ENCODE results near the gene ZWILCH.

Gene ZWILCH

DNA sequence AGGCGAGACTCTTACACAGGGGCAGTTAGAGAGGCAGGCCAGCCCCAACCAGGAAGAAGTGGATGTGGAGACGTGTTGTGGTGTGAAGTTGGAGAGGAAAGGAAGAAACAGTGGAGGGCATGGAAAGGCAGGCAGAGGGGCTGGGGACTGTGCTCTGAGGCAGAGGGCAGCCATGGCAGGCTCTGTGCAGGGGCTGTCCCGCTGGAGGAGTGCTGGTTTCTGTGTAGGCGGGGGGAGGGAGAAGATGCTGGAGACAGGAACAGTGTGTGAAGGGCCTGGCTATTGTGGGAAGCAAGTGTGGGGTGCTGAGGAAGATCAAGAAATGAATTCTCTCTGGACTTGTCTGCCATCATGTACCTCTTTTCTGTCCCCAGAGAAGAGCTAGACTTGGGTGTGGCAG is 28.6 kb upstream of the ZWILCH start:
- no peak for TF ChIP-seq SIN3A (IDR thresholded peaks at IDR 0.05; ENCODE audit: borderline replicate concordance, insufficient read depth, low read length)
- TF ChIP-seq TAF1 (IDR thresholded peaks at IDR 0.05; ENCODE audit: borderline replicate concordance, insufficient read depth, low read length), result no peak
- TF ChIP-seq FOXP2 (optimal IDR thresholded peaks at IDR 0.05; ENCODE audit: borderline replicate concordance, extremely low read depth, extremely low read length, insufficient read depth), result no peak
- no peak for TF ChIP-seq POLR2AphosphoS5 (IDR thresholded peaks at IDR 0.05; ENCODE audit: low read depth, low read length)
- TF ChIP-seq, protein P1, sequence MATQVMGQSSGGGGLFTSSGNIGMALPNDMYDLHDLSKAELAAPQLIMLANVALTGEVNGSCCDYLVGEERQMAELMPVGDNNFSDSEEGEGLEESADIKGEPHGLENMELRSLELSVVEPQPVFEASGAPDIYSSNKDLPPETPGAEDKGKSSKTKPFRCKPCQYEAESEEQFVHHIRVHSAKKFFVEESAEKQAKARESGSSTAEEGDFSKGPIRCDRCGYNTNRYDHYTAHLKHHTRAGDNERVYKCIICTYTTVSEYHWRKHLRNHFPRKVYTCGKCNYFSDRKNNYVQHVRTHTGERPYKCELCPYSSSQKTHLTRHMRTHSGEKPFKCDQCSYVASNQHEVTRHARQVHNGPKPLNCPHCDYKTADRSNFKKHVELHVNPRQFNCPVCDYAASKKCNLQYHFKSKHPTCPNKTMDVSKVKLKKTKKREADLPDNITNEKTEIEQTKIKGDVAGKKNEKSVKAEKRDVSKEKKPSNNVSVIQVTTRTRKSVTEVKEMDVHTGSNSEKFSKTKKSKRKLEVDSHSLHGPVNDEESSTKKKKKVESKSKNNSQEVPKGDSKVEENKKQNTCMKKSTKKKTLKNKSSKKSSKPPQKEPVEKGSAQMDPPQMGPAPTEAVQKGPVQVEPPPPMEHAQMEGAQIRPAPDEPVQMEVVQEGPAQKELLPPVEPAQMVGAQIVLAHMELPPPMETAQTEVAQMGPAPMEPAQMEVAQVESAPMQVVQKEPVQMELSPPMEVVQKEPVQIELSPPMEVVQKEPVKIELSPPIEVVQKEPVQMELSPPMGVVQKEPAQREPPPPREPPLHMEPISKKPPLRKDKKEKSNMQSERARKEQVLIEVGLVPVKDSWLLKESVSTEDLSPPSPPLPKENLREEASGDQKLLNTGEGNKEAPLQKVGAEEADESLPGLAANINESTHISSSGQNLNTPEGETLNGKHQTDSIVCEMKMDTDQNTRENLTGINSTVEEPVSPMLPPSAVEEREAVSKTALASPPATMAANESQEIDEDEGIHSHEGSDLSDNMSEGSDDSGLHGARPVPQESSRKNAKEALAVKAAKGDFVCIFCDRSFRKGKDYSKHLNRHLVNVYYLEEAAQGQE (IDR thresholded peaks at IDR 0.05; ENCODE audit: insufficient read depth in 1 of 2, low read depth in 2 of 2, low read length in 2 of 2), result no peak

DNA sequence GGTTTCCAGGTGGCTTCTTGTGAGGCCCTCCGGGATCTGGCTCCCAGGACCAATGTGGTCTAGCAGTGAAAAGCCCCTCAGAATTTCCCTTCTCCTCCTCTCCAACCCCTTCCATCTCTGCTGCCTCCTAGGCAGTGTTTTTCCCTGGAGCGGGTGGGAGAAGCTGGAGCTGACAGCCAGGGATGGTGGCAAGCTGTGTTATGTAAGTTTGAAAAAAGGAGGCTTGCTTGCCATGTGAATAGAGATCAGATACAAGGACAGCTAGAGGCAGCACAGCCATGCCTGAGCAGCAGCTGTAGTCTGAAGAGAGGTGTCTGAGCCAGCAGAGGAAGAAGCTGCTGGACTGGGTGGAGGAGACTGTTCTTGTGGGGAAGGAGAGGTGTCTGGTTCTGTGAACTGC is 28.1 kb upstream of the ZWILCH start:
- TF ChIP-seq SIN3A (IDR thresholded peaks at IDR 0.05; ENCODE audit: borderline replicate concordance, insufficient read depth, low read length) (no peak), POLR2AphosphoS5 (IDR thresholded peaks at IDR 0.05; ENCODE audit: low read depth, low read length) (no peak), FOXP2 (optimal IDR thresholded peaks at IDR 0.05; ENCODE audit: borderline replicate concordance, extremely low read depth, extremely low read length, insufficient read depth) (no peak), TAF1 (IDR thresholded peaks at IDR 0.05; ENCODE audit: borderline replicate concordance, insufficient read depth, low read length) (no peak)
- TF ChIP-seq, protein P1 (IDR thresholded peaks at IDR 0.05; ENCODE audit: insufficient read depth in 1 of 2, low read depth in 2 of 2, low read length in 2 of 2), result no peak

DNA sequence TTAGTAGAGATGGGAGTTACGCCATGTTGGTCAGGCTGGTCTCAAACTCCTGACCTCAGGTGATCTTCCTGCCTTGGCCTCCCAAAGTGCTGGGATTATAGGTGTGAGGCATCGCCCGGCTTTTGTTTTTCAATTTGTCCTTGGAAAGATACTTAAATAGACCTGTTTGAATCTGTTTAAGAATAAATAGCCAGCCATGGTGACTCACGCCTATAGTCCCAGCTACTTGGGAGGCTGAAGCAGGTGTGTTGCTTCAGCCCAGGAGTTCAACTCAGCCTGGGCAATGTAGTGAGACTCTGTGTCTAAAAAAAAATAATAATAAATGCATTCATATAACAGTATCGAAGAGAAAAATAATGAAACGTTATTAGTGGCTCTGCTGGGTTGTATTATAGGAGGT is 24.9 kb upstream of the ZWILCH start:
- TF ChIP-seq POLR2AphosphoS5 (IDR thresholded peaks at IDR 0.05; ENCODE audit: low read depth, low read length) (no peak), SIN3A (IDR thresholded peaks at IDR 0.05; ENCODE audit: borderline replicate concordance, insufficient read depth, low read length) (no peak), TAF1 (IDR thresholded peaks at IDR 0.05; ENCODE audit: borderline replicate concordance, insufficient read depth, low read length) (no peak), FOXP2 (optimal IDR thresholded peaks at IDR 0.05; ENCODE audit: borderline replicate concordance, extremely low read depth, extremely low read length, insufficient read depth) (no peak)
- TF ChIP-seq, protein P1 (IDR thresholded peaks at IDR 0.05; ENCODE audit: insufficient read depth in 1 of 2, low read depth in 2 of 2, low read length in 2 of 2), result no peak

DNA sequence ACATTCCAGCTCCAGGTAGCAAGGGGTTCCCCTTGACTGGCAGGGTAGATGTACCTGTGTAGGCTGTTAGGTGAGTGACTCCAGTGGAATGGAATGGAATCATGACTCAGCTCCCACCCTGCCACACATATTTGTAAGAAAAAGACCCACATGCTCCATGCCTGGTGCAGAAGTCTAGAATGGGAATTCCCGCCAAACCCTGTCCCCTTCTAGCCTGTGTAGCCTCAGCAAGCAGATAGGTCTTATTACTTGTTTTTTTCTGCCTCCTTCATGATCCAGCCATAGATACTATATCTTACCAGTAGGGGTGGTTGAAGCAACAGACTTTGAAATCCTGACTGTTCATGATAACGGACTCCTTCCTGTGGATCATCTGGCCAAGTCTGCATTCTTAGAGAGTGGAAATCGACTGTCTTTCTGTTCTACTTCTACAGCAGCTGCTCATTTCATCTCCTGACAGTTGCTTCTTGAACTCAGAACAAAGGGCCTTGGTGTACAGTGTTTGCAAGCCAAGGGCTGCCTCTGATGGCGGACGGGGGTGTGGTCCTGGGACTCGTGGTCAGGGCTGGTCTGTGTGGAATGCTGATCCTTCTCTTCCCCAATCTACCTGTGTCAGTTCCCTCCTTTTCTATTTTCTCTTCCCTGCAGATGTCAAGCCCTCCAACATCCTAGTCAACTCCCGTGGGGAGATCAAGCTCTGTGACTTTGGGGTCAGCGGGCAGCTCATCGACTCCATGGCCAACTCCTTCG is 23.8 kb upstream of the ZWILCH start:
- TF ChIP-seq TAF1 (IDR thresholded peaks at IDR 0.05; ENCODE audit: borderline replicate concordance, insufficient read depth, low read length) (no peak), FOXP2 (optimal IDR thresholded peaks at IDR 0.05; ENCODE audit: borderline replicate concordance, extremely low read depth, extremely low read length, insufficient read depth) (no peak), POLR2AphosphoS5 (IDR thresholded peaks at IDR 0.05; ENCODE audit: low read depth, low read length) (no peak), SIN3A (IDR thresholded peaks at IDR 0.05; ENCODE audit: borderline replicate concordance, insufficient read depth, low read length) (no peak)
- TF ChIP-seq, protein P1 (IDR thresholded peaks at IDR 0.05; ENCODE audit: insufficient read depth in 1 of 2, low read depth in 2 of 2, low read length in 2 of 2), result no peak
